Vagina (tissue), 2 donors: ENCODE data around the gene RACK1.

Experiments
- CTCF ChIP-seq, 3 experiments: fragments of 450-650 bp in 2 of 3; fragments of 200-600 bp in 1 of 3; sonication (generic) in 1 of 3; IDR thresholded peaks; one replicate each; pipeline ENCODE4 v1.5.1; 2017 to 2019; ENCODE audit warnings: antibody characterized with exemption in 3 of 3, mild to moderate bottlenecking in 2 of 3, moderate library complexity in 2 of 3
- POLR2A ChIP-seq, 2 donors: fragments of 450-650 bp; IDR thresholded peaks; one replicate each; pipeline ENCODE4 v1.6.1; 2017; ENCODE audit warnings: antibody characterized with exemption in 2 of 2, mild to moderate bottlenecking in 2 of 2, moderate library complexity in 2 of 2

GRCh38 chr5:181239062-181239663, 4.5 kb downstream of the RACK1 start:
- TF ChIP-seq POLR2A (IDR thresholded peaks at IDR 0.05) (no peak), CTCF (IDR thresholded peaks at IDR 0.05) (no peak)
